Trophoblast cell (in vitro differentiated cells and primary cell): Measurements from ENCODE around the gene SMTNL2.

Experiments used
- DNase-seq, 2 donors: peaks; one replicate each; pipeline ENCODE4 v3.0.0-alpha.2; 2016
- H2AFZ ChIP-seq: 2 replicates; pipeline ENCODE4 v1.6.1; 2013; ENCODE audit warnings: low read length, moderate library complexity, mild to moderate bottlenecking; ENCODE audit not compliant: insufficient read depth, poor library complexity
- H2AK5ac ChIP-seq: 2 replicates; pipeline ENCODE4 v1.6.1; 2013; ENCODE audit warnings: mild to moderate bottlenecking, low read length
- H2BK120ac ChIP-seq: 2 replicates; pipeline ENCODE4 v1.6.1; 2013; ENCODE audit warnings: low read length, mild to moderate bottlenecking, moderate library complexity; ENCODE audit not compliant: insufficient read depth, poor library complexity
- H2BK12ac ChIP-seq: 2 replicates; pipeline ENCODE4 v1.6.1; 2013; ENCODE audit warnings: mild to moderate bottlenecking, low read length, moderate library complexity
- H2BK5ac ChIP-seq: 2 replicates; pipeline ENCODE4 v1.6.1; 2013; ENCODE audit warnings: low read length, low read depth, moderate library complexity, mild to moderate bottlenecking; ENCODE audit not compliant: poor library complexity
- H3K14ac ChIP-seq: 2 replicates; pipeline ENCODE4 v1.6.1; 2013; ENCODE audit warnings: mild to moderate bottlenecking, low read length
- H3K18ac ChIP-seq: 2 replicates; pipeline ENCODE4 v1.6.1; 2013; ENCODE audit warnings: mild to moderate bottlenecking, low read length
- H3K23ac ChIP-seq: 2 replicates; pipeline ENCODE4 v1.6.1; 2013; ENCODE audit warnings: low read length
- H3K27ac ChIP-seq: 2 replicates; pipeline ENCODE4 v1.5.1; 2013; ENCODE audit warnings: low read depth, mild to moderate bottlenecking, inconsistent platforms, low read length, moderate library complexity
- H3K27me3 ChIP-seq: 2 replicates; pipeline ENCODE4 v1.6.1; 2013; ENCODE audit warnings: inconsistent platforms, mild to moderate bottlenecking, low read length, moderate library complexity; ENCODE audit not compliant: insufficient read depth
- H3K36me3 ChIP-seq, 2 experiments: 1 replicate in 1 of 2; 2 replicates in 1 of 2; pipeline ENCODE4 v1.6.1; 2013; ENCODE audit warnings: low read length in 2 of 2, mild to moderate bottlenecking in 2 of 2, moderate library complexity in 1 of 2; ENCODE audit not compliant: insufficient read depth in 2 of 2, control insufficient read depth in 1 of 2
- H3K4ac ChIP-seq: 2 replicates; pipeline ENCODE4 v1.6.1; 2013; ENCODE audit warnings: low read depth, mild to moderate bottlenecking, low read length, moderate library complexity
- H3K4me1 ChIP-seq, 2 experiments: 1 replicate in 1 of 2; 2 replicates in 1 of 2; pipeline ENCODE4 v1.6.1; 2013; ENCODE audit warnings: low read length in 2 of 2, mild to moderate bottlenecking in 2 of 2, moderate library complexity in 1 of 2; ENCODE audit not compliant: insufficient read depth in 2 of 2, control insufficient read depth in 1 of 2
- H3K4me2 ChIP-seq: 2 replicates; pipeline ENCODE4 v1.6.1; 2013; ENCODE audit warnings: inconsistent platforms, mild to moderate bottlenecking, low read length, moderate library complexity
- H3K4me3 ChIP-seq: 2 replicates; pipeline ENCODE4 v1.5.1; 2013; ENCODE audit warnings: mild to moderate bottlenecking, low read depth, low read length, inconsistent platforms
- H3K79me1 ChIP-seq: one replicate; pipeline ENCODE4 v1.6.1; 2013; ENCODE audit warnings: low read length
- H3K79me2 ChIP-seq: 2 replicates; pipeline ENCODE4 v1.6.1; 2013; ENCODE audit warnings: low read length, mild to moderate bottlenecking; ENCODE audit not compliant: control insufficient read depth, insufficient read depth, poor library complexity
- H3K9ac ChIP-seq: 2 replicates; pipeline ENCODE4 v1.6.1; 2013; ENCODE audit warnings: mild to moderate bottlenecking, low read length
- H3K9me3 ChIP-seq: 2 replicates; pipeline ENCODE4 v1.6.1; 2013; ENCODE audit warnings: low read depth, mild to moderate bottlenecking, control low read depth, inconsistent platforms, low read length; ENCODE audit not compliant: insufficient read depth
- H4K12ac ChIP-seq: 2 replicates; pipeline ENCODE4 v1.6.1; 2013; ENCODE audit warnings: low read depth, mild to moderate bottlenecking, low read length, moderate library complexity
- H4K8ac ChIP-seq: 2 replicates; pipeline ENCODE4 v1.6.1; 2013; ENCODE audit warnings: low read depth, mild to moderate bottlenecking, low read length, moderate library complexity
- H4K91ac ChIP-seq: one replicate; pipeline ENCODE4 v1.6.1; 2013; ENCODE audit warnings: low read depth, mild to moderate bottlenecking, low read length, moderate library complexity
- WGBS: extraction: QIAGEN DNeasy Blood & Tissue Kit; methylation state at CpG from one replicate; pipeline ENCODE4 v1.1.7; 2013; ENCODE audit warnings: missing lambda C conversion rate; ENCODE audit not compliant: insufficient read length, insufficient coverage; ENCODE audit errors: extremely low coverage; 5-methylcytosine and 5-hydroxymethylcytosine counted together

SMTNL2 gene

GRCh38 chr17:4592240-4593005 lies 8.1 kb downstream of the SMTNL2 start:
- H3K9me3 ChIP-seq = no peaks in the 10 kb centered on the region
- no peak overlapping the region for H3K4me2 ChIP-seq
- no peak overlapping the region for H4K91ac ChIP-seq
- no peak overlapping the region for H2BK5ac ChIP-seq
- no peaks in the 10 kb centered on the region for H3K27me3 ChIP-seq
- DNase-seq = no peak
- peak overlapping the region; percentile 3 for H2AK5ac ChIP-seq
- no peak overlapping the region for H3K14ac ChIP-seq
- peak overlapping the region; percentile 46 for H3K4ac ChIP-seq
- H2BK120ac ChIP-seq = no peak overlapping the region
- H3K27ac ChIP-seq = no peak overlapping the region
- peaks cover 58 to 65% of the 10 kb centered on the region in 2 experiments for H3K4me1 ChIP-seq
- H3K79me1 ChIP-seq = peaks cover 31% of the 10 kb centered on the region
- WGBS = no CpG with 5 or more reads among the region's 11 CpGs
- H3K18ac ChIP-seq = peak overlapping the region; percentile 61
- no peak overlapping the region for H2BK12ac ChIP-seq
- peaks cover 35% of the 10 kb centered on the region for H3K79me2 ChIP-seq
- no peak overlapping the region for H3K9ac ChIP-seq
- no peak overlapping the region for H3K4me3 ChIP-seq
- H3K36me3 ChIP-seq = peaks cover 43 to 49% of the 10 kb centered on the region in 2 experiments
- H4K8ac ChIP-seq = peak overlapping the region; percentile 14
- H4K12ac ChIP-seq = no peak overlapping the region
- H3K23ac ChIP-seq = no peak overlapping the region
- no peak overlapping the region for H2AFZ ChIP-seq

- Histone ChIP-seq H4K8ac (peak overlapping the region; percentile 14), H3K27me3 (no peaks in the 10 kb centered on the region), H2BK12ac (no peak overlapping the region), H3K23ac (no peak overlapping the region), H2AFZ (no peak overlapping the region), H3K14ac (no peak overlapping the region), H3K79me2 (peaks cover 35% of the 10 kb centered on the region), H3K27ac (no peak overlapping the region), H3K4me1 (peaks cover 62 to 68% of the 10 kb centered on the region in 2 experiments), H3K79me1 (peaks cover 35% of the 10 kb centered on the region), H3K9me3 (no peaks in the 10 kb centered on the region), H2BK120ac (no peak overlapping the region), H3K36me3 (peaks cover 49 to 54% of the 10 kb centered on the region in 2 experiments), H3K18ac (peak overlapping the region; percentile 61), H2AK5ac (peak overlapping the region; percentile 3), H3K9ac (no peak overlapping the region), H4K91ac (no peak overlapping the region), H2BK5ac (no peak overlapping the region), H3K4ac (peak overlapping the region; percentile 46), H3K4me3 (peak overlapping the region; percentile 13), H3K4me2 (no peak overlapping the region), H4K12ac (no peak overlapping the region)
- WGBS = no CpG with 5 or more reads among the region's 14 CpGs
- DNase-seq = no peak
Measured at GRCh38 chr17:4593021-4593421, 8.7 kb downstream of the SMTNL2 start.

- no CpG with 5 or more reads among the region's 7 CpGs for WGBS
- Histone ChIP-seq H3K4ac (peak overlapping the region; percentile 42), H2BK5ac (no peak overlapping the region), H4K8ac (no peak overlapping the region), H3K23ac (no peak overlapping the region), H3K4me3 (no peak overlapping the region), H3K9ac (no peak overlapping the region), H2BK12ac (no peak overlapping the region), H3K14ac (no peak overlapping the region), H3K9me3 (no peaks in the 10 kb centered on the region), H2BK120ac (no peak overlapping the region), H3K27me3 (no peaks in the 10 kb centered on the region), H3K18ac (no peak overlapping the region), H3K27ac (no peak overlapping the region), H2AK5ac (no peak overlapping the region), H3K4me1 (peaks cover 61 to 66% of the 10 kb centered on the region in 2 experiments), H3K79me1 (peaks cover 33% of the 10 kb centered on the region), H4K12ac (no peak overlapping the region), H2AFZ (no peak overlapping the region), H3K36me3 (peaks cover 50 to 57% of the 10 kb centered on the region in 2 experiments), H4K91ac (no peak overlapping the region), H3K79me2 (peaks cover 25% of the 10 kb centered on the region), H3K4me2 (peak overlapping the region; percentile 3)
- no peak for DNase-seq
Measured at GRCh38 chr17:4594406-4594805, 10.1 kb downstream of the SMTNL2 start.

GRCh38 chr17:4594931-4595684 lies 10.8 kb downstream of the SMTNL2 start:
- Histone ChIP-seq H3K79me2 (peaks cover 24% of the 10 kb centered on the region), H3K23ac (no peak overlapping the region), H3K14ac (peak overlapping the region; percentile 68), H2BK120ac (peak overlapping the region; percentile 29), H3K4ac (peak overlapping the region; percentile 57), H4K12ac (peak overlapping the region; percentile 19), H2BK12ac (peak overlapping the region; percentile 73), H3K4me2 (peak overlapping the region; percentile 3), H4K8ac (peak overlapping the region; percentile 20), H4K91ac (peak overlapping the region; percentile 76), H3K9me3 (no peaks in the 10 kb centered on the region), H2BK5ac (peak overlapping the region; percentile 26), H3K27ac (peak overlapping the region; percentile 7), H3K9ac (no peak overlapping the region), H3K4me3 (no peak overlapping the region), H3K18ac (peak overlapping the region; percentile 84), H3K27me3 (no peaks in the 10 kb centered on the region), H2AK5ac (peak overlapping the region; percentile 51), H3K79me1 (peaks cover 34% of the 10 kb centered on the region), H3K4me1 (peaks cover 62 to 67% of the 10 kb centered on the region in 2 experiments), H2AFZ (no peak overlapping the region), H3K36me3 (peaks cover 50 to 57% of the 10 kb centered on the region in 2 experiments)
- DNase-seq = peak; percentile 33 to 60
- no CpG with 5 or more reads among the region's 29 CpGs for WGBS
